Activated T-cell treated with anti-CD3 and anti-CD28 coated beads, Interleukin-2, amount 50 U/mL, for 4 hours (primary cell): ENCODE measurements around the gene COMMD9. TPM values are rescaled to one million over a fixed set of nuclear protein-coding genes. Genes with fewer than 3 reads are reported as not detected.
"Not testable (repeated sequence)": the region's sequence is repeated elsewhere in the genome, so short reads cannot be mapped to it uniquely, and the experiment has no call there.

Source experiments
- ATAC-seq, 2 donors: fragments of 200-7000 bp; cut with Tn5 transposase; one replicate each; pipeline ENCODE4 v1.10.0; 2021
- DNase-seq: peaks from one replicate; pipeline ENCODE4 v3.0.0-alpha.2; 2020
- H3K27me3 Mint-ChIP-seq: one replicate; pipeline ENCODE4 v1.8.0; 2021; ENCODE audit warnings: low read depth, mixed read lengths
- H3K36me3 Mint-ChIP-seq: one replicate; pipeline ENCODE4 v1.8.0; 2022; ENCODE audit warnings: mixed read lengths; ENCODE audit not compliant: insufficient read depth
- H3K4me1 Mint-ChIP-seq: one replicate; pipeline ENCODE4 v1.8.0; 2021; ENCODE audit warnings: low read depth, mixed read lengths
- H3K4me3 Mint-ChIP-seq: one replicate; pipeline ENCODE4 v1.8.0; 2021; ENCODE audit warnings: mild to moderate bottlenecking, moderate library complexity, mixed read lengths
- H3K9me3 Mint-ChIP-seq: one replicate; pipeline ENCODE4 v1.8.0; 2021; ENCODE audit warnings: mixed read lengths
- total RNA-seq, 3 donors: library from RNA; stranded (reverse); gene quantifications; one replicate each; pipeline ENCODE4 v1.2.1, GENCODE V29; 2021

The COMMD9 gene
- 10 to 100 TPM; 47.0 to 55.4 (median 53.1) TPM for total RNA-seq

- H3K36me3 Mint-ChIP-seq: no peaks in the 10 kb centered on the region
- peak within 1 kb of the TSS; percentile 92 for H3K4me3 Mint-ChIP-seq
- H3K4me1 Mint-ChIP-seq: peaks cover 37% of the 10 kb centered on the region
- DNase-seq (peak; percentile 89), ATAC-seq (peak; percentile 100)
- H3K27me3 Mint-ChIP-seq: no peaks in the 10 kb centered on the region
- no peaks in the 10 kb centered on the region for H3K9me3 Mint-ChIP-seq
These were observed at the start of gene COMMD9 for GRCh38 chr11:36289226-36289852. COMMD9 (minus strand) TSS chr11:36289424; CDS start chr11:36289412, 12 bp downstream.

- DNase-seq (no peak), ATAC-seq (no peak)
- peaks cover 2% of the 10 kb centered on the region for H3K27me3 Mint-ChIP-seq
- H3K4me3 Mint-ChIP-seq: no peak overlapping the region
- no peaks in the 10 kb centered on the region for H3K36me3 Mint-ChIP-seq
- H3K4me1 Mint-ChIP-seq: peaks cover 3% of the 10 kb centered on the region
- no peaks in the 10 kb centered on the region for H3K9me3 Mint-ChIP-seq
These were observed 44.7 kb upstream of the COMMD9 start for GRCh38 chr11:36333897-36334296.

DNA sequence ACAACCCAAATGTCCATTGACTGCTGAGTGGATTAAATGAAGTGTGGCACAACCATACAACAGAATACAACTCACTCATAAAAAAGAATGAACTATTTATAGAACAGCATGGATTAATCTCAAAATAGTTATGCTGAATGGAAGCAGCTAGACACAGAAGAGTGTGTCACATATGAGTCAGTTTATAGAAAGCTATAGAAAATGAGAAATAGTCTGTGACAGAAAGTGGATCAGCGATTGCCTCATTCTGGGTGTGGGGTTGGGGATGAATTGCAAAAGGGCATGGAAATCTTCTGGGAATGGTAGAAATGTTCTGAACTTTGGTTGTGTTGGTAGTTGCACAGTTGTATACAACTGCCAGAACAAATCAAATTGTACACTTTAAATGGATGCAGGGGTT is 44.2 kb upstream of the COMMD9 start:
- ATAC-seq: no peak
- Mint-ChIP-seq H3K4me1 (peaks cover 3% of the 10 kb centered on the region), H3K9me3 (no peaks in the 10 kb centered on the region), H3K4me3 (no peak overlapping the region), H3K27me3 (peaks cover 2% of the 10 kb centered on the region), H3K36me3 (no peaks in the 10 kb centered on the region)
- DNase-seq: no peak

DNA sequence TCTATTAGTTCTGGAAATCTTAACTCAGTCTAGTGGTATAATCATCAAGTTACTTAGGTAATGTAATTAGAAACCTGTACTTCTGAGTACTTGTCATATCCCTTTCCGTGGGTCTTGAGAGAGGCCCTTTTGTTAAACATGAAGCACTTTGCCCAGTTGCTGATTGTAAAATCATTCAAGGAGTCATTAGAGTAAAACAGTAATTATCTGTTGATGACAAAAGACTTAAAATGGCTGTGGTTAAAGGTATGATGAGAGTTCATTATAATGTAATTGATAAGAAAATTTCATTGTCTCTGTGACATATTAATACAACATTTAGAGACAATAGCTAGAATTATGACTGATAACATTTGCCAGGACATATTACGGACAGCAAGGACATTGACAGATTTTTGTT is 41.2 kb upstream of the COMMD9 start:
- ATAC-seq (no peak), DNase-seq (no peak)
- Mint-ChIP-seq H3K9me3 (no peaks in the 10 kb centered on the region), H3K27me3 (no peaks in the 10 kb centered on the region), H3K36me3 (no peaks in the 10 kb centered on the region), H3K4me1 (peaks cover 4% of the 10 kb centered on the region), H3K4me3 (no peak overlapping the region)

- Mint-ChIP-seq H3K27me3 (no peaks in the 10 kb centered on the region), H3K36me3 (no peaks in the 10 kb centered on the region), H3K4me1 (peaks cover 4% of the 10 kb centered on the region), H3K9me3 (no peaks in the 10 kb centered on the region), H3K4me3 (no peak overlapping the region)
- ATAC-seq (no peak), DNase-seq (no peak)
These were observed 39.9 kb upstream of the COMMD9 start for GRCh38 chr11:36328966-36329673.

DNA sequence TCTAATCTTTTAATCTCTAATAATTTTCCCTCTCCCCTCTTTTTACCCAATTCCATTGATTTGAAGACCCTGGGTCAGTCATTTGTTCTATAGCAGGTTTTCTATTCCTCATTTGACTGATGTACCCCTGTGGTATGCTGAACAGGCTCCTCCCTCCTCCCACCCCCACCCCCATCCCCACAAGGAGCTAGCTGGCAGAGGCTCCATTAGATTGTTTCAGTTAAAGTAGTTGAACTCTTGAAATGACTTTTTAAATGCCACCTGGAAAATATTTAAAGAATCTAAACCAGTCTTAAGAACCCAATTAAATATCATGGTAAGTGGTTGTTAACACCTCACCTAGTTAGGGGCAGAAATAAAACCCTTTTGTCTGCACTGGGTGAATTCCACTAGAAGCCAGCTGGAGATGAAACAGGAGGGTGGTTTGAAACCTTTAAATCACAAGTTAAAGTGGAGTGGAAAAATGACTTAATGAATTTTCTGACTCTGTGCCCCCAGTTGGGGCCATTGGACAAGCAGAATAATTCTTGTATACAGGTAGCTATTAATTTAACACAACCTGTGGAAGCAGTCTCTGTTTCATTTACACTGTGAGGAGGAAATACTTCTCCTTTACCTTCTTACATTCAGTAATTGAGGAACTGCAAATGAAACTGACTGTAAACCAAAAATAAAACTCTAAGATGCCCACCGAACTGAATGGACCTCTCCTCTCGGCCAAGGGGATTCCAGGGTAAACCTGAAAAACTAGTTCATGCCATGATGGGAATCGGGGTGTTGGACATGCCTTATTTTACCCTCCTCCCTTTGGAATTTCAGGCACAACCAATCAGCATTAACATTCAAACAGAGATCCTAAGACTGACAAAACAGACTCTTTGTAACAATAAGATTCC is 37.5 kb upstream of the COMMD9 start:
- no peaks in the 10 kb centered on the region for H3K9me3 Mint-ChIP-seq
- peaks cover 5% of the 10 kb centered on the region for H3K4me1 Mint-ChIP-seq
- H3K27me3 Mint-ChIP-seq: no peaks in the 10 kb centered on the region
- no peaks in the 10 kb centered on the region for H3K36me3 Mint-ChIP-seq
- no peak overlapping the region for H3K4me3 Mint-ChIP-seq
- ATAC-seq (no peak), DNase-seq (no peak)

DNA sequence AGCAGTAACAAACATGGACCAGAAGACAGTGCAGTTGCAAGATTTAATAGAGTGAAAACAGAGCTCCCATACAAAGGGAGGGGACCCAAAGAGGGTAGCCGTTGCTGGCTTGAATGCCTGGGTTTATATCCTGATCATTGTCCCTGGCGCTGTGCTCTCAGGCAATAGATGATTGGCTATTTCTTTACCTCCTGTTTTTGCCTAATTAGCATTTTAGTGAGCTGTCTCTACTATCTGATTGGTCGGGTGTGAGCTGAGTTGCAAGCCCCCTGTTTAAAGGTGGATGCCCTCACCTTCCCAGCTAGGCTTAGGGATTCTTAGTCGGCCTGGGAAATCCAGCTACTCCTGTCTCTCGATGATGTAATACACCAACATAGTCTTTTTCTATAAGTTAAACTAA is 36.2 kb upstream of the COMMD9 start:
- not testable (repeated sequence) for H3K27me3 Mint-ChIP-seq, H3K36me3 Mint-ChIP-seq, H3K4me1 Mint-ChIP-seq, ATAC-seq, DNase-seq, H3K9me3 Mint-ChIP-seq, H3K4me3 Mint-ChIP-seq

GRCh38 chr11:36324956-36325355 is 35.7 kb upstream of the COMMD9 start:
- ATAC-seq, H3K4me3 Mint-ChIP-seq, H3K9me3 Mint-ChIP-seq, DNase-seq, H3K27me3 Mint-ChIP-seq, H3K4me1 Mint-ChIP-seq, H3K36me3 Mint-ChIP-seq: not testable (repeated sequence)

GRCh38 chr11:36317992-36318391 is 28.8 kb upstream of the COMMD9 start:
- Mint-ChIP-seq H3K27me3 (peaks cover 22% of the 10 kb centered on the region), H3K9me3 (no peaks in the 10 kb centered on the region), H3K36me3 (no peaks in the 10 kb centered on the region), H3K4me3 (no peak overlapping the region), H3K4me1 (peaks cover 5% of the 10 kb centered on the region)
- no peak for DNase-seq
- no peak for ATAC-seq

GRCh38 chr11:36316049-36316448 is 26.8 kb upstream of the COMMD9 start:
- DNase-seq: no peak
- H3K36me3 Mint-ChIP-seq: no peaks in the 10 kb centered on the region
- peaks cover under 1% of the 10 kb centered on the region for H3K4me1 Mint-ChIP-seq
- H3K4me3 Mint-ChIP-seq: no peak overlapping the region
- peaks cover 24% of the 10 kb centered on the region for H3K27me3 Mint-ChIP-seq
- ATAC-seq: no peak
- H3K9me3 Mint-ChIP-seq: no peaks in the 10 kb centered on the region

GRCh38 chr11:36314434-36314767 is 25.2 kb upstream of the COMMD9 start:
- Mint-ChIP-seq H3K27me3 (peaks cover 27% of the 10 kb centered on the region), H3K36me3 (no peaks in the 10 kb centered on the region), H3K4me1 (no peaks in the 10 kb centered on the region), H3K9me3 (no peaks in the 10 kb centered on the region), H3K4me3 (no peak overlapping the region)
- DNase-seq: no peak
- no peak for ATAC-seq

DNA sequence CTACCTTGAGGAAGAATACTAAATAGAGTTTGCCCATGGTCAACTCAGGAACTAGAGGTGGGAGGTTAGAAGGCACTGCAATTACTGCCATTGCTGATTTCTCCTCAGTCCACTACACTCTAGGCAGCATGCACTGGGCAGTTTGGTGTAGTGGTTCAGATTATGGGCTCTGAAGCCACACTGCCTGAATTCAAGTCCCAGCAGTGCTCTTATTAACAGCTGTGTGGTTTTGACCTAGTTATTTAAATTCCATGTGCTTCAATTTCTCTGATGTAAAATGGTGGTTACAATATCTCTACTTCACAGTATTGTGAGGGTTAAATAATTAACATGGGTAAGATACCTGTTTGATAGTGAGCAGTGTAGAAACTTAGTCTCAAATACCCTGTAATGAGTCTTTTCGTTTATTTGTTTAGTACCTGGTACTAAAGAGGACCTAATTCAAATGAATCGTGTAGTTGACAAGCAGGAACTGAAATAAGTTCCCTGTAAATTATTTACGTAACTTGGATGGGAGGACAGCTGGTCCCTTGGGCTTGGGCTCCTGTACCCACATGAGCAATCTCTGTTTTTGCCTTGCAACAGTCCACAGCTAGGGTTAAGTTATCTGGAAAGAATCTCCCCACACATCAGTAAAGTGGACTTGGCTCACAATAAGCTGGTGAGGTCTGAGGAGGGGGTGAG is 24.7 kb upstream of the COMMD9 start:
- H3K27me3 Mint-ChIP-seq: peaks cover 29% of the 10 kb centered on the region
- no peaks in the 10 kb centered on the region for H3K4me1 Mint-ChIP-seq
- H3K4me3 Mint-ChIP-seq: no peak overlapping the region
- DNase-seq: no peak
- H3K36me3 Mint-ChIP-seq: no peaks in the 10 kb centered on the region
- no peaks in the 10 kb centered on the region for H3K9me3 Mint-ChIP-seq
- ATAC-seq: no peak

DNA sequence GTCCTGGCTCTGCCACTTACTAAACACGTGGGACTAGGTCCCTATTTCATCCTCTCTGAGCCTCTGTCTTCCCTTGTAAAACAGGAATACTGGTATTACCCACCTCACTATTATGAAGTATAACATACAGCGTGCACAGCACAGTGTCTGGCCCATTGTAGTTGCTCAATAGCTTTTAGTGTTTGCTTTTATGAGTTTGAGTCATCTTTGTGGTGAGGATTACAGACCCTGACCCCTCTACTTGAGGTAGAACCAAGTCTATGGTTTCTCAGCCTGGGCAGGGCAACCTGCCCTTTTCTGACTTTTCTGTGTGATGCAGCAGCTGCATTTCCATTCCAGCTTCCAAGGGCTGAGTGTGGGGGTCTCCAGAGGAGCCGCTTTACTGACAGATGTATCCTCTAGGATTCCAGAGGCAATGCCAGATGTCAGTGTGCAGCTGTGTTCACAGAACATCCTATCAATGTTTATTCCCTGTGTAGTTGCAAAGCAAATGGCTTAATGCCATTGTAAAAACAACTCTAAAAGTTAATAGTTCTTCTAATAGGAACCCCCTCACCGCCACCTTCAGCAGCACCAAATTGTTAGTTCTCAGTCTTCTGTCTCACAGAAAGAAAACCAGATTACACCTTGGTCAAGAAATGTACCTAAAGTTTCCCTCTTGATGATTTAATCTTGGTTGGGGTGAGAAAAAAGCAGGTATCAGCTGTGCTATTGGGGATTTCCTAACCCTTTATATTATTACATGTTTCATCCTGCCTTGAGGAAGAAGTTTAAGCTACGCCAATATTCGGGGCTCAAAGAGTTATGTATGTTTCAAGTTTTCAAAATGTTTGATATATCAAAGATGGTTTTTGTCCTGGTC is 23.6 kb upstream of the COMMD9 start:
- Mint-ChIP-seq H3K36me3 (no peaks in the 10 kb centered on the region), H3K4me3 (no peak overlapping the region), H3K27me3 (peaks cover 29% of the 10 kb centered on the region), H3K4me1 (no peaks in the 10 kb centered on the region), H3K9me3 (no peaks in the 10 kb centered on the region)
- ATAC-seq (no peak), DNase-seq (no peak)
